Activated B cell treated with CpG ODN at 0.5 μM for 24 hours (primary cell): ENCODE data around the gene UBQLN3. TPM values are rescaled to one million over a fixed set of nuclear protein-coding genes. Genes with fewer than 3 reads are reported as not detected.

Experiments used
- ATAC-seq: fragments of 200-7000 bp; cut with Tn5 transposase; one replicate; pipeline ENCODE4 v1.10.0; 2021; ENCODE audit warnings: low read depth, mild to moderate bottlenecking, moderate library complexity
- CTCF ChIA-PET: fragments of 350-600 bp; sonication (Branson Sonifier 250); formaldehyde crosslinking; loops from one replicate; lab custom pipeline; 2021; ENCODE audit warnings: antibody characterized with exemption; lab: Charles Lee
- POLR2A ChIA-PET: fragments of 350-600 bp; sonication (Branson Sonifier 250); formaldehyde crosslinking; loops from one replicate; lab custom pipeline; 2021; ENCODE audit warnings: antibody characterized with exemption; lab: Charles Lee
- DNase-seq: peaks from one replicate; pipeline ENCODE4 v3.0.0; 2022
- H3K27ac Mint-ChIP-seq: one replicate; pipeline ENCODE4 v1.8.0; 2020; ENCODE audit warnings: mixed read lengths
- H3K27me3 Mint-ChIP-seq: one replicate; pipeline ENCODE4 v1.8.0; 2021; ENCODE audit warnings: mixed read lengths
- H3K36me3 Mint-ChIP-seq: one replicate; pipeline ENCODE4 v1.8.0; 2021; ENCODE audit warnings: low read depth, mixed read lengths
- H3K4me1 Mint-ChIP-seq: one replicate; pipeline ENCODE4 v1.8.0; 2021; ENCODE audit warnings: mixed read lengths
- H3K4me3 Mint-ChIP-seq: one replicate; pipeline ENCODE4 v1.8.0; 2020; ENCODE audit warnings: mild to moderate bottlenecking, mixed read lengths
- H3K9me3 Mint-ChIP-seq: one replicate; pipeline ENCODE4 v1.8.0; 2020; ENCODE audit warnings: mixed read lengths
- CTCF ChIP-seq: fragments of 200-600 bp; IDR thresholded peaks from one replicate; pipeline ENCODE4 v1.8.0; 2022; ENCODE audit warnings: antibody characterized with exemption, mild to moderate bottlenecking
- intact Hi-C: fragments of 100-400 bp; cut with micrococcal nuclease; formaldehyde crosslinking; loops from one replicate; pipeline ENCODE4 v1.15.1; 2024
- total RNA-seq: library from RNA; stranded (reverse); gene quantifications from 2 replicates; pipeline ENCODE4 v1.2.3, GENCODE V29; 2022

Gene UBQLN3
- total RNA-seq, 1 donor from 2014 or later, result 0.16 TPM

DNA sequence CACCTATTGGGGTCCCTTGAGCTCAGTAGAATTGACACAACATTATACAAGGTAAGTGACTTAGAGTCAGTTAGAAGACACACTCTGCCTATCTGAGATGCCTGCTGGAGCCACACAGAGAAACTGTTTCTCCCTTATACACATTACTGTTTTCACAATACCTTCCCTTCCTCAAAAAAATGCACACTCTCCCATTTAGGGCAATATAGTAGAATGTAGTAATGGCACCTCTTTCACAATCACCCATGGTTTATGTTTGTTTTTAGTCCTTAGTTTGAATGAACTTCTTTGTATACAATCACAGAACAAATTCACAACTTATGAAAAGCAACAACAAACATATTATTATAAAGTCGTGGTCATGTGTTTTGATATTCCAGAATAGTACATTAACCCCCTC, 24.3 kb upstream of the UBQLN3 start:
- ATAC-seq, result no peak
- no peak overlapping the region for H3K27ac Mint-ChIP-seq
- no peak for TF ChIP-seq CTCF
- ChIA-PET CTCF (no interaction called here), POLR2A (no interaction called here)
- H3K4me3 Mint-ChIP-seq, result no peak overlapping the region
- intact Hi-C loops, result no loop called here
- peaks cover 2% of the 10 kb centered on the region for H3K9me3 Mint-ChIP-seq
- H3K4me1 Mint-ChIP-seq, result no peaks in the 10 kb centered on the region
- no peaks in the 10 kb centered on the region for H3K36me3 Mint-ChIP-seq
- no peaks in the 10 kb centered on the region for H3K27me3 Mint-ChIP-seq
- no peak for DNase-seq

DNA sequence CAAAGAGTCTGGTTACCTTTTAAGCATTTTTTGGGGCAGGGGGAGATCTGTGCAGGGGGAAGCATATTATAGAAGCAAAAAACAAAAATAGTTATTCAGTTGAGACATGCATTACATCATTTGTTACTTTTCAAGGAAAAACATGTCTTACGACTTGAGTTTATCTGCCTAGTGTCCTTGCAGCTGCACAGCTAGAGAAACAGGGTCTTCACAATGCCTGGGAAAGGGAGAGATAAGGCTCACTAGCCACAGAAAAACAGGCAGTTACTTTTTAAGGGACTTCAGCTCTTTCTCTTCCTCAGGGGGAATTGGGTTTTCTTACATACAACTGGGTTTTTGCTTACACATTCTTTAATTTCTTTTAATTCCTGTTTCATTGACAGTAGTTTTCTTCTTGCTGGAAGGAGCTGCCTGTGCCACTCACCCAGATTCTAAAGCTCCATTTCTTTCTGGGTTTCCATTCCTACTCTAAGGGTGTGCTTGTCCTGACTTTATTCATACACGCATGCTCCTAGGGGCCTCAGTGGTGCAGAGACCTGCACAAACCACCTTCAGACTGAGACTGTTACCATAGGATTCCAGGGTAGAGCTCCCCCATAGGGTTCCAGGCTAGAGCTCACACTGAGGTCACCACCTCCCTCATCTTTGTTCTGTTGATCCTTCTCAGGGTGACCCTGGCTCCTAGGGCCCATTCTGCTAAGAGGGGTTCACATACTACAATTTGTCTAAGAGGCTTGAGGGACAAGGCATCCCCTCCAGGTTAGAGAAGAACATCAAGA, 21.5 kb upstream of the UBQLN3 start:
- CTCF ChIA-PET, result no interaction called here
- intact Hi-C loops, result no loop called here
- Mint-ChIP-seq H3K27ac (no peak overlapping the region), H3K27me3 (peaks cover 1% of the 10 kb centered on the region), H3K4me3 (no peak overlapping the region), H3K9me3 (no peaks in the 10 kb centered on the region), H3K36me3 (no peaks in the 10 kb centered on the region), H3K4me1 (no peaks in the 10 kb centered on the region)
- DNase-seq (no peak), ATAC-seq (no peak)
- POLR2A ChIA-PET, result interaction anchor here (0.6 kb wide), 1 partner anchor 36 kb away, joined by 3 read pairs; no protein-coding TSS in a partner anchor
- no peak for TF ChIP-seq CTCF

DNA sequence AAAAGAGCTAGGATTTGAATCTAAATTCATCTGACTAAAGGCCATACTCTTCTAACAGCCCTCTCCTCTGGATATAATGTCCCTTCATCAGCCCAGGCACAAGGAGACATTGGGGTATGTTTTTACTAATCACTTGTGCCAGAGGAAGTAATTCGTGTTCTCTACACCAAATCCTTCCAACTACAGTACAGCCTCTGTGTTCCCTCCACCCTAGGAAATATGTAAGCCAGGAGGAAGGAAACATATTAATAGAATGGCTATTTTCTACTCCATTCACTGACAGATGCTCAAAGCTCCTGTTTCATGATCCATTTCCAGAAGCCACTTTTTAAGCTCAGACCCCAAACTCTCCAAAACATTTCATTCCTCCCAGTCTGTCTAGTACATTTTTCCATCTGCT, 18.7 kb upstream of the UBQLN3 start:
- intact Hi-C loops, result no loop called here
- CTCF ChIA-PET, result no interaction called here
- DNase-seq, result no peak
- no peaks in the 10 kb centered on the region for H3K9me3 Mint-ChIP-seq
- H3K4me3 Mint-ChIP-seq, result no peak overlapping the region
- POLR2A ChIA-PET, result no interaction called here
- peaks cover 3% of the 10 kb centered on the region for H3K27me3 Mint-ChIP-seq
- no peak for TF ChIP-seq CTCF
- H3K36me3 Mint-ChIP-seq, result no peaks in the 10 kb centered on the region
- H3K27ac Mint-ChIP-seq, result no peak overlapping the region
- H3K4me1 Mint-ChIP-seq, result no peaks in the 10 kb centered on the region
- no peak for ATAC-seq

- ChIA-PET POLR2A (no interaction called here), CTCF (no interaction called here)
- DNase-seq (no peak), ATAC-seq (no peak)
- no peak for TF ChIP-seq CTCF
- intact Hi-C loops, result no loop called here
- Mint-ChIP-seq H3K36me3 (no peaks in the 10 kb centered on the region), H3K4me1 (no peaks in the 10 kb centered on the region), H3K4me3 (no peak overlapping the region), H3K9me3 (no peaks in the 10 kb centered on the region), H3K27ac (no peak overlapping the region), H3K27me3 (peaks cover 3% of the 10 kb centered on the region)
These were observed 18.0 kb upstream of the UBQLN3 start for GRCh38 chr11:5527716-5528115.

GRCh38 chr11:5524756-5525155, 15.0 kb upstream of the UBQLN3 start:
- TF ChIP-seq CTCF, result no peak
- Mint-ChIP-seq H3K27ac (no peak overlapping the region), H3K4me1 (no peaks in the 10 kb centered on the region), H3K27me3 (peaks cover 3% of the 10 kb centered on the region), H3K4me3 (no peak overlapping the region), H3K9me3 (no peaks in the 10 kb centered on the region), H3K36me3 (no peaks in the 10 kb centered on the region)
- ChIA-PET CTCF (no interaction called here), POLR2A (no interaction called here)
- intact Hi-C loops, result no loop called here
- DNase-seq (no peak), ATAC-seq (no peak)
